SH-SY5Y (cell line): ENCODE measurements around the gene ARID5A.

Experiments used
- GATA2 ChIP-seq: IDR thresholded peaks from 2 replicates; pipeline ENCODE4 v1.6.1; 2011; ENCODE audit warnings: mild to moderate bottlenecking, low read depth, low read length
- GATA3 ChIP-seq: IDR thresholded peaks from 2 replicates; pipeline ENCODE4 v1.6.1; 2011; ENCODE audit warnings: low read depth, mild to moderate bottlenecking, low read length, moderate library complexity

- TF ChIP-seq GATA2, result no peak
- TF ChIP-seq GATA3, result no peak
These were observed 7.0 kb upstream of the ARID5A start for GRCh38 chr2:96529376-96530143.
